HEK293 (cell line): ENCODE measurements around the gene ZC3H11A.

Experiments used
- CTCF ChIP-seq: fragments of 450-650 bp; formaldehyde crosslinking; IDR thresholded peaks from 2 replicates; pipeline ENCODE4 v1.5.1; 2016; ENCODE audit warnings: missing biosample characterization, missing genetic modification characterization
- HIC1 ChIP-seq: fragments of 450-650 bp; formaldehyde crosslinking; IDR thresholded peaks from 2 replicates; pipeline ENCODE4 v1.5.1; 2016; ENCODE audit warnings: missing biosample characterization, missing genetic modification characterization
- INSM2 ChIP-seq: fragments of 450-650 bp; formaldehyde crosslinking; IDR thresholded peaks from 2 replicates; pipeline ENCODE4 v1.5.1; 2016; ENCODE audit warnings: missing biosample characterization, missing genetic modification characterization
- KLF10 ChIP-seq: fragments of 450-650 bp; IDR thresholded peaks from 2 replicates; pipeline ENCODE4 v1.5.1; 2018; ENCODE audit warnings: missing biosample characterization, mild to moderate bottlenecking, missing genetic modification characterization
- REST ChIP-seq: fragments of 450-650 bp; formaldehyde crosslinking; IDR thresholded peaks from 2 replicates; pipeline ENCODE4 v1.5.1; 2016; ENCODE audit warnings: missing biosample characterization, missing genetic modification characterization
- ZBTB26 ChIP-seq: fragments of 450-650 bp; formaldehyde crosslinking; optimal IDR thresholded peaks from 2 replicates; pipeline ENCODE3; 2016; ENCODE audit warnings: missing biosample characterization, mild to moderate bottlenecking, missing genetic modification characterization
- ZBTB8A ChIP-seq: fragments of 450-650 bp; formaldehyde crosslinking; IDR thresholded peaks from 2 replicates; pipeline ENCODE4 v1.5.1; 2016; ENCODE audit warnings: missing biosample characterization, missing genetic modification characterization
- ZNF112 ChIP-seq: fragments of 450-650 bp; formaldehyde crosslinking; IDR thresholded peaks from 2 replicates; pipeline ENCODE4 v1.5.0; 2017; ENCODE audit warnings: missing biosample characterization, missing genetic modification characterization
- ZNF132 ChIP-seq: fragments of 450-650 bp; formaldehyde crosslinking; IDR thresholded peaks from 2 replicates; pipeline ENCODE4 v1.5.1; 2017; ENCODE audit warnings: missing biosample characterization, missing genetic modification characterization, borderline replicate concordance
- ZNF280D ChIP-seq: fragments of 450-650 bp; formaldehyde crosslinking; IDR thresholded peaks from 2 replicates; pipeline ENCODE4 v1.5.1; 2016; ENCODE audit warnings: missing biosample characterization, missing genetic modification characterization
- ZNF747 ChIP-seq: fragments of 450-650 bp; formaldehyde crosslinking; IDR thresholded peaks from 2 replicates; pipeline ENCODE4 v1.5.1; 2016; ENCODE audit warnings: missing biosample characterization, missing genetic modification characterization
- ZNF777 ChIP-seq: fragments of 450-650 bp; formaldehyde crosslinking; IDR thresholded peaks from 2 replicates; pipeline ENCODE4 v1.5.1; 2017; ENCODE audit warnings: missing biosample characterization, missing genetic modification characterization, borderline replicate concordance

- TF ChIP-seq ZBTB26 (tag by site-specific recombination) (no peak), CTCF (tag by site-specific recombination) (no peak), INSM2 (tag by site-specific recombination) (no peak), HIC1 (tag by site-specific recombination) (no peak), ZNF132 (no peak), ZNF747 (tag by site-specific recombination) (no peak), ZNF777 (tag by site-specific recombination) (no peak), ZBTB8A (tag by site-specific recombination) (no peak), REST (tag by site-specific recombination) (no peak), ZNF280D (no peak), ZNF112 (tag by site-specific recombination) (no peak), KLF10 (tag by site-specific recombination) (no peak)
These were observed 27.2 kb upstream of the ZC3H11A start for GRCh38 chr1:203768256-203768655.
